GM18519 (cell line): ENCODE data around the gene SMARCA5.
"Not testable (repeated sequence)": the region's sequence is repeated elsewhere in the genome, so short reads cannot be mapped to it uniquely, and the experiment has no call there.

Experiments used
- ATAC-seq: cut with Tn5 transposase; IDR thresholded peaks from one replicate; pipeline ENCODE4 v1.9.1; 2021; ENCODE audit warnings: mild to moderate bottlenecking, moderate library complexity; ENCODE audit not compliant: unreplicated experiment, low FRiP score

SMARCA5 gene, protein sequence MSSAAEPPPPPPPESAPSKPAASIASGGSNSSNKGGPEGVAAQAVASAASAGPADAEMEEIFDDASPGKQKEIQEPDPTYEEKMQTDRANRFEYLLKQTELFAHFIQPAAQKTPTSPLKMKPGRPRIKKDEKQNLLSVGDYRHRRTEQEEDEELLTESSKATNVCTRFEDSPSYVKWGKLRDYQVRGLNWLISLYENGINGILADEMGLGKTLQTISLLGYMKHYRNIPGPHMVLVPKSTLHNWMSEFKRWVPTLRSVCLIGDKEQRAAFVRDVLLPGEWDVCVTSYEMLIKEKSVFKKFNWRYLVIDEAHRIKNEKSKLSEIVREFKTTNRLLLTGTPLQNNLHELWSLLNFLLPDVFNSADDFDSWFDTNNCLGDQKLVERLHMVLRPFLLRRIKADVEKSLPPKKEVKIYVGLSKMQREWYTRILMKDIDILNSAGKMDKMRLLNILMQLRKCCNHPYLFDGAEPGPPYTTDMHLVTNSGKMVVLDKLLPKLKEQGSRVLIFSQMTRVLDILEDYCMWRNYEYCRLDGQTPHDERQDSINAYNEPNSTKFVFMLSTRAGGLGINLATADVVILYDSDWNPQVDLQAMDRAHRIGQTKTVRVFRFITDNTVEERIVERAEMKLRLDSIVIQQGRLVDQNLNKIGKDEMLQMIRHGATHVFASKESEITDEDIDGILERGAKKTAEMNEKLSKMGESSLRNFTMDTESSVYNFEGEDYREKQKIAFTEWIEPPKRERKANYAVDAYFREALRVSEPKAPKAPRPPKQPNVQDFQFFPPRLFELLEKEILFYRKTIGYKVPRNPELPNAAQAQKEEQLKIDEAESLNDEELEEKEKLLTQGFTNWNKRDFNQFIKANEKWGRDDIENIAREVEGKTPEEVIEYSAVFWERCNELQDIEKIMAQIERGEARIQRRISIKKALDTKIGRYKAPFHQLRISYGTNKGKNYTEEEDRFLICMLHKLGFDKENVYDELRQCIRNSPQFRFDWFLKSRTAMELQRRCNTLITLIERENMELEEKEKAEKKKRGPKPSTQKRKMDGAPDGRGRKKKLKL

DNA sequence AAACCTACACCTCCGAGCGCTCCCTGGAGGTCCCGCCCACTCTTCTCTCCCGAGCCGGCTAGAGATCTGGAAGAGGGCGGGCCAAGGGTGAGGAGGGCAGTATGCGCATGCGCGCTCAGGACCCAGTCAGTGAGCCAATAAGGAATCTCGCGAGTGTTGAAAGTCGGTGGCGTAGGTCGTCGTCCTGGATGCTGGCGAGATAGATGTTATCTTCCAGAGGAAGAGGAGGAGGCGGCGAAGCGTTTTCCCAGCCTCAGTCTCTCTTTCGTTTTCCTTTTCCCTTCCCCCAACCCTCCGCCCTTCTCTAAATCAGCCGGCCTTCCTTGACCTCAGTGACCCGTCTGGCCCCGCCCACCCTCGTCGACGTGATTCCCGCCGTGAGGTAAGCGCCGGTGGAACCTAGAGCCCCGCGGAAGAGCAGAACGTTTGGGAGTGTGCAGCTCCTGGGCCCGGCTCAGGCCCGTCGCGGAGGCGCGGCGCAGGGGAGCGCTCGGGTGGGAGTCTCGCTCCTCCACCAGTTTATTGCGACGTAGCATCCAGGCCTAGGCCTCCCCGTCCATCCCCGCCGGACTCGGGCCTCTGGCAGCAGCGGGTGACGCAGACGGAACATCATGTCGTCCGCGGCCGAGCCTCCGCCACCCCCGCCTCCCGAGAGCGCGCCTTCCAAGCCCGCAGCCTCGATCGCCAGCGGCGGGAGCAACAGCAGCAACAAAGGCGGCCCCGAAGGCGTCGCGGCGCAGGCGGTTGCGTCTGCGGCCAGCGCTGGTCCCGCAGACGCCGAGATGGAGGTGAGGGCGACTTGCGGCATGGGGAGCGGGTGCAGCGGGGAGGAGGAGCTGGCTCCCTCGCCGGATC lies at the start of gene SMARCA5:
Gene SMARCA5, plus strand, starts transcription at position 389 of the 855 bp plus-strand sequence. Its CDS starts 223 bp downstream, at position 612.
- ATAC-seq: peak; percentile 80

DNA sequence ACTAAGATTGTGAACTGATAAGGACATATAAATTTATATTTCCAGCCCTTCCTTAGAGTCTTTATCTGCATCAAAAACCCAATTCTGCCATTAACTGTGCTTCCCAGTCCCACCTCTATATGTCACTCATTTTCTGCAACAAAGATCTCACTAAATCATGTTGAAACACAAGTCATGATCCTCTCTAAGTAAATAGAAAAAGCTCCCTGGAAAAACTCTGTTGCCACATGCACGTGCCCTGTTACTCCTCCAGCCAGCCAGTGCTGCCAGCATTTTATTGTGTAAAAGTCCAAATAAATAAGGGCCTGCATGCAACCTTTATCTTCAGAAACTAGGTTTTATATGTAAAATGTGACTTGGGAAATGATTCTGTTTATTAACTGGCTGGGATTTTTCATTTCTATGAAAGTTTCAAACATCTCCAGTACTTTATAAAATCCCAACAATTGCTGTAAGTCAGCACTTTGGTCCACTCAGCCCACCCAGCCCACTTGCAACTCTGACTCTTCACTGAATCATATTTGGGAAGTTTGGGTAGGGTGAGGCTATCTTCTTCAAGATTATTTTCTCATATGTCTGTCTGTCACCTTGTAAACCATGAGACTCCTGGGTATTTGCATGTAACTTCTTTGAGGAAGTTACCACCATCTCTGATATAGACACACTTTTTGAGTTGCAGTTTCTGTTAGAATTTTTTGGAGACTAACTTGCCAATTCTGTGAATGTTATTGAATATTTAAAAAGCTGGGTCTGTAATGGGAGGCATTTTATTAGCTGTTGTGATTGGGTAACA lies 40.0 kb upstream of the SMARCA5 start:
- no peak for ATAC-seq

DNA sequence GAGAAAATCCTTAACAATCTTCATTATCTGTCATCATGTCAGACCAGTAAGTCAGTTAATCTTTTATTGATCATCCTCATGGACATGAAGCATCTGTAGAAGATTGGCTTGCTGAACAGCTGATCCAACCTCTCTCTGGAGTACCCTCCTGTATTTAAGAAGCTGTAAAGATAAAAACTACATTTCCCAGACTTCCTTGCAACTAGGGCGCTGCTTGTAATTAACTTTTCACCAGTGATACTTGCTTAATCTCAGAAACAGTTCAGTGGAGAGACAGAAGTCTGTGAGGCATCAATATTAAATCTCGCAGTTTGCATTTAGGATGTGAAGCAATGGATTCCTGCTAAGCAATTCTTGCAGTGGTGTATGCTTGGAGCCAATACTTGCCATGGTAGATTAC lies 36.0 kb upstream of the SMARCA5 start:
- no peak for ATAC-seq

DNA sequence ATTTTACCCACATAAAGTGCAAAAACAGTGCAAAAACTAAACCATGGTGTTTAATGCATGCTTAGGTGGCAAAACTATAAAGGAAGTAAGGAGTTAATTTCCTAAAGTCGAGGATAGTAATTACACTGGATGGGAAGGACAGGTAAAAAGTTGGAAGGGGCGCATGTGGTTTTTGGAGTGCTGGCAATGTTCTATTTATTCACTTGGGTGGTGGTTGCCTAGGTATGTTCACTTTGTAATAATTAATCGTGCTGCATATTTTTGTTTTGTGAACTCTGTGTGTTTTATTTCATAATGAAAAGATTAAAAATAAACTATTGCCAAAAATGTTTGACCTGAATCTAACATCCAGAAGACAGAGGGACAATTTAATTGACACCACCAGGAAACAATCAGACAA lies 32.1 kb upstream of the SMARCA5 start:
- no peak for ATAC-seq

DNA sequence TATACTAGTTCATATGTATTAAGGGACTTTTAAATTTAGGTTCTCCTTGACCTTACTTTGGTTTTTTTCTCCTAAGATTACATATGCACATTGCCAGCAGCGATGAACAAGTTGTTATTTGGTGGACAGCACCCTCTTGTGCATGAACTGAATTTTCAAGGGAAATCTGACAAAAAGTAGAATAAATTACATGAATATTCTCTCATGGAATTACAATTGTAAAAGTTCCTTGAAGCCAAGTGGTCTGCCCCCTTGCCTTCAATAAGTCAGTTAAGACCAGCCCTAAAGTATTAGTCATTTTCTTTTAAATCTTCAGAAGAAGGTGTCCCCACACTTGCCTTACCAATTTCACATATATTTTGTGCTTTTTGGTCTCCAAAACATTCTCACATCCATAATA lies 30.7 kb upstream of the SMARCA5 start:
- peak; percentile 59 for ATAC-seq

DNA sequence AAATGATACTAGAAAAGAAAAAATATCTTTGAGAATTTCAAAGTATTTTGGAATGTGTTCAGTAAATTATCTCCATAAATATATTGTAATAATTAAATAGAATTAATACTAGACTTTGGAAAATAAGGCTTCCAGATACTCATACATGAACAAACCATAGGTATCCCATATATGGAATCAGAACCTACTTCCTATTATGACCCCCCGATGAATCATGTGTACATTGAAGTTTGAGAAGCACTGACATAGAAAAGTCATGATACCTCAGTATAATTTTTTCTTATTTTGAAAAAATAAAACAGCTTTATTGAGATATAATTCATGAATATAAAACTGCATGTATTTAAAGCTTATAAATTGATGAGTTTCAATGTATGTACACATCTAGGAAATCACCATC lies 27.2 kb upstream of the SMARCA5 start:
- no peak for ATAC-seq

DNA sequence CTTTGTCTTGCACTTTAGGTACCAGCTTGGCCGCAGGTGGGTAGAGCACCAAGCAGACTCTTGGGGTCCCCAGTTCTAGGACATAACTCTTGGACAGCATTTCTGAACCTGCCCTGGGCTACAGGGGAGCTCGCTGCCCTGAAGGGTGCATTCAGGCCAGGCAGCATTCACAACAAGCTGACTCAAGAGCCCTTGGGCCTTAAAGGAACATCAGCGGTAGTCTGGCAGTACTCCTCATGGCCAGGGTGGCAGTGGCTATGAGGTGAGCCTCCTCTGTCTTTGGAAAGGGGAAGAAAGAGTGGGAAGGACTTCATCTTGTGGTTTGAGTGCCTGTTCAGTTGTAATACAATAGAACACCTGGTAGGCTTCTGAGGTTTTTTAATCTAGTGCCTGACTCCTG lies 24.8 kb upstream of the SMARCA5 start:
- no peak for ATAC-seq

DNA sequence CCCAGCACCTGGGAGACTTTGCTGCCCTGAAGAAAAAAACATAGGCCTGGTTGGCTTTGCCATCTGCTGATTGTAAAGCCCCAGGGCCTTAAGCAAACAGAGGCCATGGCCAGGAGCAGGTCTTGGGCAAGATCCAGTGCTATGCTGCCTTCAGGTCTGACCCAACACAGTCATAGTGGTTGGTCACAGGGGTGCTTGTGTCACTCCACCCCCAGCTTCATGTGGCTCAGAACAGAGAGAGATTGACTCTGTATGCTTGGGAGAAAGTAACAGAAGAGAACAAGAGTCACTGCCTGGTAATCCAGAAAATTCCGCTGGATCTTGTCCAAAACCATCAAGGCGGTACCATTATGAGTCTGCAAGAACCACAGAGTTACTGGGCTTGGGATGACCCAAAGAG lies 24.4 kb upstream of the SMARCA5 start:
- ATAC-seq: no peak

DNA sequence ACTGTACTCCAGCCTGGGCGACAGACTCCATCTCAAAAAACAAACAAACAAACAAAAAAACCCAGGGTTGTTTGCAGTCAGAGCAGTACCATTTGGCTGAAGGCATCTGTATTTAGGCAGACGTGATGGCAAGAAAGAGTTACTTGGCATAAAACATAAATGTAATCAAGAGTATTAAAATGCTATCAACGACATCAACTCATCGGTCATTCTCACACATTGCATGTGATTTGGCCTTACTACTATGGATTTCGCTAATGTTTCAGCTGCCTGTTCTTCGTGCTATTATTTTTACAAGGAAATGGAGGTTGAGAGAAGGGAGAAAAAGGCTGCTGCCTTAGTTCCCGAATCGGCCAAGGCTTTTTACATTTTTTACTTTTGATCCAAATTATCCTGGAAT lies 15.5 kb upstream of the SMARCA5 start:
- no peak for ATAC-seq

DNA sequence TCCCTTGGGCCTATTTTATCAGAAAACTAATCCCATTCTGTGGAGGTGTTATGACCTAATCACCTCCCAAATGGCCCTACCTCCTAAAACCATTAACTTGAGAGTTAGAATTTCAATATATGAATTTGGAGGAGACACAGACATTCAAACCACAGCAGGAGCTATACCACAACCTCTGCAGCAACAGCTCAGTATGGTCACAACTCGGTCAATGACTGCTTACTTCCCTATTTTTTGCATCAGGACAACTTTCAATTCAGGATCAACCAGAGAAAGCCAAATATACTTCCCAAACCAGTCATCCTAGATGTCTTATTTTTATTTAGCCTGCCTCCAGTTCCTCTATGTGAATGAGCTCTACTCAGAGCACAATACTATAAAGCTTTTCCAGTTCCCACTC lies 11.3 kb upstream of the SMARCA5 start:
- no peak for ATAC-seq

DNA sequence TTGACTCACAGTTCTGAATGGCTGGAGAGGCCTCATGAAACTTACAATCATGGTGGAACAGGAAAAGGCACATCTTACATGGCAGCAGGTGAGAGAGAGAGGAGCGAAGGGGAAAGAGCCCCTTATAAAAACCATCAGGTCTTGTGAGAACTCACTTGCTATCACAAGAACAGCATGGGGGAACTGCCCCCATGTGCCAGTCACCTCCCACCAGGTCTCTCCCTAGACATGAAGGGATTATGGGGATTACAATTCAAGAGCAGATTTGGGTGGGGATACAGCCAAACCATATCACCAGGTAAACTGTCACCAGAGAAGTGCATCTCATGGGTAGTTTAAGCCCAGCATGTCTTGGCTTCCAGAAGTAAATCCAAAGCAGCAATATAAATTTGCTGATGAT lies 7.5 kb upstream of the SMARCA5 start:
- no peak for ATAC-seq

DNA sequence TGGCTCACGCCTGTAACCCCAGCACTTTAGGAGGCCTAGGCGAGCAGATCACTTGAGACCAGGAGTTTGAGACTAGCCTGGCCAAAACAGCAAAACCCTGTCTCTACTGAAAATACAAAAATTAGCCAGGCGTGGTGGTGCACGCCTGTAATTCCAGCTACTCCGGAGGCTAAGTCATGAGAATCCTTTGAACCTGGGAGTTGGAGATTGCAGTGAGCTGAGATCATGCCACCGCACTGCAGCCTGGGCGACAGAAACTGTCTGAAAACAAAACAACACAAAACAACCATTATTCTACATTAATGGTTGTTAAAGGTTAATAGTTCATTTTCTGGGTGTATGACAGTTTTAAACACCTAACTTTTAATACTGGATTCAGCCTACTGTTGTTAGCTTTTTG lies 1.6 kb upstream of the SMARCA5 start:
- no peak for ATAC-seq

DNA sequence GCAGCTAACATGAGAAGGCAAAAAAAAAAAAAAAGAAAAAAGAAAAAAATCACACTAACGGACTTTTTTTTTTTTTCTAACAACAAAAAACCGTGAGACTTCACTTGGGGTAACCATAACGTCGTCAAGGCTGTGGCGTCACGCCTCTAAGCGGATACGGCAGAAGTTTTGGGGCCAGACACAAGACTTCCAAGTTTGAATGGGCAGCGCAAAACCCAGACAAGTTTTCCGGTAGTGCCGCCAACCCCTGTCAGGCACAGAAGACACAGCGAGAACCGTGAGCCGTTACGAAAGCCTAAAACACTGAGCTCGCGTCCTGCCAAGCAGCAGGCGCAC lies 556 bp upstream of the SMARCA5 start:
- ATAC-seq: peak; percentile 30

DNA sequence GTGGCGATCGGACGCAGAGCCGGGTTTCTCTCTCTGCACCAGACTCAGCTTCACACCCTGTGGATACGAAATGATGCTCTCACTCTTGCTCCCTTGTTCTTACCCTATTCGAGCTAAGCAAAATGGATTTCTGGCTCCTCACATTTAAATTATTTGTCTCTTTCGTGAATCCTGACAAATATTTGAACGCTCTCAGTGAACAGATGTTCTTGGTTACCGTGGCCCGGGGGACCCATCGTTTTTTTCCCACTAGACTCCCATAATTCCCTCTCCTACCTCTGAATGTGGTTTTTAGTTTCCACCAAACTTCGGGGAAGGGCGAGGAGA lies 630 bp downstream of the SMARCA5 start:
- no peak for ATAC-seq

DNA sequence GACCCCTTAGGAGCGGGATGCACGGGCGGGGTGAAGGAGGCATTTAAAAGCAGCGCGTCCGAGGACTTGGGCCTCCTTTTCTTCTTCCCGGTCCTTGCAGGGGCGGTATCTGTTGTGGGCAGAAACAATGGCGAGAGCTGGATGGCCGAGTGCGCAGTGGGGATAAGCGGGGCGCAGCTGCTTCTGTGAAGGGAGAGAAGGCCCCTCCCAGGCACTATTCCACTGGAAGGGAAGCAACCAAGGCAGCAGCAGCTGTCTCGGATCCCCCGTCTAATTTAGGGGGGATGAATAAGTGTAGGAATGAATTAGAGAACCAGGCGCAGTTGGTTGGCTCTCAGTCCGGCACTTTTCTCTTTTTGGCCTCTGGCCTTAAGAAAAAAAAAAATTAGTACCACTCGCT lies 995 bp downstream of the SMARCA5 start:
- no peak for ATAC-seq

DNA sequence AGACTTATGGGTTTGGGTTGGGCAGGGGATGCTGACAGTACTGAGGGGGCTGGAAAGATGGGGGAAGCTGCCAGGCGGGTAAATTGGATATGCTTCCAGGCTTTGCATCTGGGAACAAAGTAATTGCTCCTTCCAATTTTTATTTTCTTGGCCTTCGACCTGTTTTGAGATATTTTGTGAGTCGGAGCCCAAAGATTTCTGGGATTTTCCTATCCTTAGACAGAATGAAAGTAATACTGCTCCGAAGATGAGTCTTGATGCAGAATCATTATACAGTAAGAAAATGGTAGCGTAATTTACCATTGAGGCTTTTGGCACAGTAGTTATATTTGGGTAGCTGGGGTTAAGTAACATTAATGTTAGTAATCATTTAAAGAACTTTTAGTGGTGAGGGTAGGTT lies 1.4 kb downstream of the SMARCA5 start:
- ATAC-seq: no peak

DNA sequence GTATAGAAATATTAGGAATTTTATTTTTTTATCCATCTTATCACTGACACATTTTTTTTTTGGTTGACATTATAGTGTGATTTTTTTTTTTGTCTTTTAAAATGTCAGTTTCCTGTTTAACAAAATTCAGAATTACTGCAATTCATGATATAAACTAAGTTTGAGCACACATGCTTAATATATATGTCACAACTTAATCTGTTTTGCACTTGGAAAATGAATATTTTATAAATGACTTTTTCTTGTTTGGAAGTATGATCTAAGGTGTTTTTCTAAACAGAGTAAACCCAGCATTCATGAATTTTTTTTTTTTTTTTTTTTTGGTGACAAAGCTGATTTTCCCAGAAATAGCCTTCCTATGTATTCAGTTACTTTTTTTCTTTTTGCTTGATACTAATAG lies 2.4 kb downstream of the SMARCA5 start:
- ATAC-seq: no peak

DNA sequence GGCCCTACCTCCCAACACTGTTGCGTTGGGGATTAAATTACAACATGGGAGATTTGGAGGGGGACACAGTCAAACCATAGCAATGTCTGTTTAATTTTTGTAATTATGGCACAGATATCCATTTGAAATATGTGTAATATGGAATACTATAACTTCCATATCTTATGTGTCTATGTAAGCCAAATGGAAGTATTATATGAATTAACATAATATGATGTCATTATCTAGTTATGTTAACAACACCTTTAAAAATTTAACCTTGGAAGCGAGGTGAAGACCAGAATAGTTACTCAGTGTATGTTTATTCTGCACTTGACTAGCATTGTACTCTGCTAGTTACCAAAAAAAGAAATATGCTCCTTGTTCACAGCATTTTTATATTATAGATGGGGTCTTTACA lies 4.3 kb downstream of the SMARCA5 start:
- ATAC-seq: no peak

DNA sequence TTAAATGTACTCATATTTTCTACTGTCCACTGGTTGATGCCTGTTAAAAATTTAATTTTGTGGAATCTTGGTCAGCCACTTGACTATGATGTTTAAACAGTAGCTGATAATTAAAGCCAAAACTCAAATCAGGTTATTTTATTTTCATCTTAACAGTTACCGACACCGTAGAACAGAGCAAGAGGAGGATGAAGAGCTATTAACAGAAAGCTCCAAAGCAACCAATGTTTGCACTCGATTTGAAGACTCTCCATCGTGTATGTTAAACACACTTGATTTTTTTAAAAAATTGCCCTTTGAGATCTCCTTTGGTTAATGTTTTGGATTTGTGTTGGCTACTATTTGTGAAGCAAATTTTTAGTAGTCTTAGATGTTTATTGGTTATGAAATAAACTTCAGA lies 10.7 kb downstream of the SMARCA5 start:
- ATAC-seq: no peak

DNA sequence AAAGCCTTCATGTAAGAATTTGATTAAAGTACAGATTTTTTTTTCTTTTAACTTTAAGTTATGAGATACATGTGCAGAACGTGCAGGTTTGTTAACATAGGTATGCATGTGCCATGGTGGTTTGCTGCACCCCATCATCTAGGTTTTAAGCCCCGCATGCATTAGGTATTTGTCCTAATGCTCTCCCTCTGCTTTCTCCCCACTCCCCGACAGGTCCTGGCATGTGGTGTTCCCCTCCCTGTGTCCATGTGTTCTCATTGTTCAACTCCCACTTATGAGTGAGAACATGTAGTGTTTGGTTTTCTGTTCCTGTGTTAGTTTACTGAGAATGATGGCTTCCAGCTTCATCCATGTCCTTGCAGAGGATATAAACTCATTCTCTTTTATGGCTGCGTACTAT lies 14.5 kb downstream of the SMARCA5 start:
- ATAC-seq: not testable (repeated sequence)
